ENCODE data around the gene GPM6B.

Gene GPM6B

DNA sequence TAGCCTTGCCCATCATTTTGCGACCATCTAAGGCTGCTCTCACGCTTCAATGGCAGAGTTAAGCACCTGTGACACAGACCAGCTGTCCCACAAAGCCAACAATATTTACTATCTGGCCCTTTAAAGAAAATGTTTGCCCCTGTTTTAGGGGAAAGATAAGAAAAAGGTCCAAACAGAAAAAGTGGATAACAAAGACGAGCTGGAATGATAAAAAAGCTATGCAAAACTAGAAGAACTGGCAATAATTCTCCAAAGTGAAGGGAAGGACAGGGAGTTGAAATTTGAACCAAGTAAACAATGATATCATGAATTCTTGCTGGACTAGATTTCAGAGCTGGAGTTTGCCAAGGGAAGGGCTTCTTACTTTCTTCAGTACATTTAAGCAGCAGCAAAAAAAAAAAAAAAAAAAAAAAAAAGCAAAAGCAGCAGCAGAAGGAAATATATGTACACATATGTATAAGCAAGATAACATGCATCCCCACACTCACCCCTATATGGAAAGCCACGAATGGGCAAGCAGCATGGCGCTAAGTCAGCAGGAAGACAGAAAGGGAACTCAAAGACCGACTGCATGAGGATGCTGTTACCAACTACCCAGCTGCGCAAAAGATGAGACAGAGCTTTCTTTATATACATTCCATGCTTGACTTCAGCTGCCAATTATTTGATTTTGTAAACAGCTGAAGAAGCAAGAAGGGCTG lies 94.9 kb downstream of the GPM6B start:
- DNase-seq = no peak

DNA sequence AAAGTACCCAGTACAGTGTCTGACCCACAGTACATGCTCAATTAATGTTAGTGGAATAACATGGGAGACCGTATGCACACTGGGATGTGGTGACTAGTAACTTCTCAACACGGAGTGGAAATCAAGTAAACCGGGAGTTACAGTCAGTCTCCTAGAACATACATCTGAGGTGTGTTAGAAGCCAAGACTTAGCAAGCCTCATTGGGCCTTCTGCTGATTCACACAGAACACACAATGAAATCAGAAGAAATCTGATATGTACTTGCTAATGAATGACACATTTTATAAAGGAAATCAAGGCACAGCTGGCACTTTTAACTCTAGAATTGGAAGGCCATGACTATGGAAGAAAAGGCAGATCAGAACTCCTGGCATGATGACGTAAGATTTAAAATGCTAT lies 95.5 kb downstream of the GPM6B start:
- DNase-seq = no peak
